Measurements from ENCODE around the gene AGPAT4.

Gene AGPAT4

DNA sequence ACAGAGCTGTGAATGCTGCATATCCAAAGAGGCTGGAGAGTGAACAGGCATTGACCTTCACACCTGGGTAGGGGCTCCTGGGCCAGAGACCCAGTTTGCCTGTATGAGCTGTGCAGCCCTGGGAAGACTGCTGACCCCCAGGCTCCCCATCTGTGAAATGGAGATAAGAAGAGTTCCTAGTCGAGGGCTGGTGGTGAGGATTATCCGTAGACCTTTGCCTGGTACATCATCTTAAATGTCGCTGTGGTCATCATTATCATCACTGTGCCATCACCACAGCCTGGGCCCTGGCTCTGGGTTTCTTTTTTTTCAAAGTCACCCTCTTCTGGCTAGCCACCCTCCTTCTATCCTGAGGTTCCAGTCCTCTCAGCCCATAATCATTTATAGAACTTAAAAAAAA lies 12.0 kb downstream of the AGPAT4 start:
- H3K4me3 ChIP-seq = no peak overlapping the region
- no peak overlapping the region for H3K27ac ChIP-seq
- TF ChIP-seq, protein P1, sequence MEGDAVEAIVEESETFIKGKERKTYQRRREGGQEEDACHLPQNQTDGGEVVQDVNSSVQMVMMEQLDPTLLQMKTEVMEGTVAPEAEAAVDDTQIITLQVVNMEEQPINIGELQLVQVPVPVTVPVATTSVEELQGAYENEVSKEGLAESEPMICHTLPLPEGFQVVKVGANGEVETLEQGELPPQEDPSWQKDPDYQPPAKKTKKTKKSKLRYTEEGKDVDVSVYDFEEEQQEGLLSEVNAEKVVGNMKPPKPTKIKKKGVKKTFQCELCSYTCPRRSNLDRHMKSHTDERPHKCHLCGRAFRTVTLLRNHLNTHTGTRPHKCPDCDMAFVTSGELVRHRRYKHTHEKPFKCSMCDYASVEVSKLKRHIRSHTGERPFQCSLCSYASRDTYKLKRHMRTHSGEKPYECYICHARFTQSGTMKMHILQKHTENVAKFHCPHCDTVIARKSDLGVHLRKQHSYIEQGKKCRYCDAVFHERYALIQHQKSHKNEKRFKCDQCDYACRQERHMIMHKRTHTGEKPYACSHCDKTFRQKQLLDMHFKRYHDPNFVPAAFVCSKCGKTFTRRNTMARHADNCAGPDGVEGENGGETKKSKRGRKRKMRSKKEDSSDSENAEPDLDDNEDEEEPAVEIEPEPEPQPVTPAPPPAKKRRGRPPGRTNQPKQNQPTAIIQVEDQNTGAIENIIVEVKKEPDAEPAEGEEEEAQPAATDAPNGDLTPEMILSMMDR (IDR thresholded peaks at IDR 0.05) = no peak
- DNase-seq (ENCODE audit: low spot score) = no peak

DNA sequence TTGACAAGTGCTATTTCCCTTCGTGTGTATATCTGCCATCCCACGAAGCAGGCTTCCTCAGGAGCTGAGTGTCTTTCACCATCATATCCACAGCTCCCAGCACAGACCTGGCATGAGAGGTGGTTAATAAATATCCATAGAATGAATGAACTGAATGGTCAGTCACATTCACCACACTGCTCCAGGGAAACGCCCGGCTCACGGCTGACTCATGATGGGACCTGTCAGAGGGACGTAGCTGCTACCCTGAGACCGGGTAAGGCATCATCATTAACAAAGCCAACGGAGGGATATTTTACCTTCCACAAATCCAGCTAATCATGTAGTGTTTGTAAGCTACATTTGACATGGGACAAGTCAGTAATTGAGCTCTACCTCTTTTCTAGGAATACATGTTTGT lies 12.5 kb downstream of the AGPAT4 start:
- TF ChIP-seq, protein P1 (IDR thresholded peaks at IDR 0.05) = no peak
- DNase-seq (ENCODE audit: low spot score) = no peak
- no peak overlapping the region for H3K27ac ChIP-seq

DNA sequence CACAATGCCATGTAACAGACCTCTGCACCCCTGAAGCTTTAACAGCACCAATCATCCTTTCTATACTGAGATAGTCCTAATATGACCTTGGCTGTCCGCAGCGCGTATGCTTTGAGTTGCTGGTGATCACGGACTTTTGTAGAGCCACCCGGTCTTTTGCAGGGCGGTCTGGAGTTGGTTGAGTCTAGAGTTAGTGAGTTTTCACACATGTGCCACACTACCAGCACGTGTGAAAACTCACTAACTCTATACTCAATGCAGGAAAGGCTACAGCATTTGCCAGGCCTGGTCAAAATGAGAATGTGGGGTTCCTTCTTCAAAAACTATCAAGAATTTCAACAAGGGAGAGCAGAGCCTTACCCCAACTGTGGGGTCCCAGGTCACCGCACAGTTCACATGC lies 14.6 kb downstream of the AGPAT4 start:
- H3K27ac ChIP-seq = no peak overlapping the region
- TF ChIP-seq, protein P1 (IDR thresholded peaks at IDR 0.05) = no peak

More for the DNA sequence above, 12.5 kb downstream of the AGPAT4 start:
- H3K4me3 ChIP-seq = no peak overlapping the region

DNA sequence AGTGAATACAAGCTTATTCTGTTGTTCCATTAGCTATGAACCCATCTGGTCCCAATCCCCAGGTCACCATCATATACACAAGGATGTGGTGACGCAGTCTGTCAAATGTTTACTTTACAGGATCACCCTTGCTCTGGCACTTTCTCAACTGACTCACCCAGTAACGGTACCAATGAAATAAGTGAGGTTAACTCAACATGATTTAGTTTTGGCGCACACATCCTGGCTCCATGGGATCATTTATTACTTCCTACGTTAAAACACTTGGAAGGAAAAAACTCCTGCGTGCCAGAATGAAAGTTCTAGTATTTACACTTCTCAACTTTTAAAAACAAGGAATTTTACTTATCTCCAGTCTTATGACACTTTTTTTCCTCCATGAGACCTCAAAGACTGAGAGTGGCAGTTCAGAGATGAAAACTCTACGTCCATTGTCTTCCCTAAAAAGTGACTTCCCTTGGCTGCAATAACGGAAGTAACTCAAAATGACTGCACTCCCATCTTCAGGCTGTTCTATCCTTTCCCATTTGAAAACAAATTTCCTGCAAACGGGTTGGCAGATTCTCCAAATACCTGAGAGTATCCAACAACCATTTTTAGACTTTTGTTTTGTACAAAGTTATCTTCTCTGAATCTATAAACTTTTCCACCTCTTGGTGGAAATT lies 15.9 kb downstream of the AGPAT4 start:
- TF ChIP-seq, protein P1 (IDR thresholded peaks at IDR 0.05) = no peak
- DNase-seq (ENCODE audit: low spot score) = no peak
- Histone ChIP-seq H3K4me3 (no peak overlapping the region), H3K27ac (peak overlapping the region in 1 of 2 donors; percentile 24)

More for the DNA sequence above, 14.6 kb downstream of the AGPAT4 start:
- no peak overlapping the region for H3K4me3 ChIP-seq
- no peak for DNase-seq (ENCODE audit: low spot score)

DNA sequence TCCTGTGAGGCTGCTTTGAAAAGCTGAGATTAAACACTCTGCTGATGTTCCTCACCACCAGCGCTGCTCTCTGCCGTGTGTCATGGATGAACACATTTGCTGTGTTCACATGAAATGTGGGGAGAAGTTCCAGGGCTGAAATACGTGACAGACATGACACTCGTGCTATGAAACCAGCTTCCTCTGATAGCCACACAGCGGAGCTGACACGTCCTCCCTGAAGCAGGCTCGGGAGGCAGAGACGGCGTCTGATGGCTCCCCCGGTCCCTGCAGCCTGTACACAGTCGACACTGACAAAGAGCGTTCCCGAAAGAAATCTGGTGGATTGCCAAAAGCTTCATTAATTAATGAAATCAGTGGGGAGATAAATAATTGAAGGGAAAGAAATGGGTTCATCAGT lies 17.5 kb downstream of the AGPAT4 start:
- DNase-seq (ENCODE audit: low spot score) = no peak
- TF ChIP-seq, protein P1 (IDR thresholded peaks at IDR 0.05) = no peak
- Histone ChIP-seq H3K4me3 (no peak overlapping the region), H3K27ac (no peak overlapping the region)

DNA sequence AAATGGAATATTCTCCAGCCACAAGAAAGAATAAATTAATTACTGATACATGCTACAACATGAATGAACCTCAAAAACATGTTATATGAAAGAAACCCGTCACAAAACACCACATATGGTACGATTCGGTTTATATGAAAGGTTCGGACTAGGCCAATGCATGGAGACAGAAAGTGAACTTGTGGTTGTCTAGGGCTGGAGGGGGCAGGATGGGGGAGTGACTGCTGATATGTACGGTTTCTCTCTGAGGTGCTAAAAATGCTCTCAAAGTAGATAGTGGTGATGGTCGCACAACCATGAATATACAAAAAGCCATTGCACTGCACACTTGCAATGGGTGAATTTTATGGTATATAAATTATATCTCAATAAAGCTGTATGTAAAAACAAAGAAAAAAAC lies 18.3 kb downstream of the AGPAT4 start:
- H3K27ac ChIP-seq = no peak overlapping the region

More for the DNA sequence above, 18.3 kb downstream of the AGPAT4 start:
- DNase-seq (ENCODE audit: low spot score) = no peak
- no peak overlapping the region for H3K4me3 ChIP-seq
- TF ChIP-seq, protein P1 (IDR thresholded peaks at IDR 0.05) = no peak

Data from coronary artery (tissue), 2 donors.